ENCODE results near the gene ZMYM3.
A peak's percentile ranks its signal among the peaks of the same experiment; 100 is the strongest.
"Not testable (repeated sequence)": the region's sequence is repeated elsewhere in the genome, so short reads cannot be mapped to it uniquely, and the experiment has no call there.

ZMYM3 gene

DNA sequence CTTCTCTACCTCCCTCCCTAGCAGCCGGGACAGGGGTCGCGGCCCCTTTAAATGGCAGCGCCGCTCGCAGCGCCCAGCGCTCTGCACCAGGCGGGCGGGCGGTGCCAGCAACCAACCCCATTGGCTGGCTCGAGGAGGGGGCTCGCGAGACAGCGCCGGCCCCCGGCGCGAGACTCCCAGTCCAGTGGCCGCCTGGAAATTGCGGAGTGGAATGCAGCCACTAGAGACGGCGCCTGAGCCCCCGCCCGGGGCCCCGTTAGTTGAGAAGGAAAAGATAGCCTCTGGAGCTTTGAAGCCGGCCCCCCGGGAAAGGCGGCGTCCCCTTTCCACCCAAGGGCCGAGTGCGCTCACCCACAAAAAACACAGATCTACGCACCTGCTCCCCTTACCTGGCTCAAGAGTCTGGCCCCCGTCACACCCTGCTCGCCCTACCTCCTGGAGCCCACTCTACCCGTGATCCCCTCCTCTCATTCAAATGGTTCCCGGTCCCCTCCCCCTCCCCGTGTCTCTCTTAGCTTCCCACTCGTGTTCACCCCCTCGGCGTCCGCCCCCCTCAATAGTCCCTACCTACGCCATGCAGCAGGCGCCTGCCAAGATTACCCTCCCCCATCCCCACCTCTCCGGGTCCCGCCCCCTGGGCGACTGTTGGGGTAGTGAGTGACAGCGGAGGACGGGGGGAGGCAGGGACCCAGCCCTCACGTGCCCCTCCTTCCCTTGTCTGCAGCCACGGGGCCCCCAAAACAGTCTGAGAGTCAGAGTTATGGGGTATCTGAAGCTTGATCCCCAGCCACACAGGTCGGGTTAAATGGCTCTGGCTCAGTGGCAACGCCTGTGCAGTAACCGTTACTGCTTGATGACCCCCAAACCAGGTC is at the start of gene ZMYM3:
Gene ZMYM3, minus strand, starts transcription at position 49 of the 872 bp plus-strand sequence. CDS start 885 bp downstream, outside the sequence.
- Mint-ChIP-seq H3K4me1 (peaks cover 15% of the 10 kb centered on the region), H3K4me3 (peak within 1 kb of the TSS; percentile 99), H3K27ac (peak within 1 kb of the TSS; percentile 95), H3K27me3 (no peaks in the 10 kb centered on the region), H3K36me3 (peaks cover 3% of the 10 kb centered on the region), H3K9me3 (no peaks in the 10 kb centered on the region)
- ATAC-seq (ENCODE audit: low read depth) (peak; percentile 85), DNase-seq (ENCODE audit: low spot score in 2 of 2) (peak; percentile 58 to 66)

GRCh38 chrX:71302461-71303213 is 48.7 kb upstream of the ZMYM3 start:
- H3K27ac Mint-ChIP-seq: no peak overlapping the region
- H3K36me3 Mint-ChIP-seq: peaks cover 9% of the 10 kb centered on the region
- H3K9me3 Mint-ChIP-seq: no peaks in the 10 kb centered on the region
- no peak for ATAC-seq (ENCODE audit: low read depth)
- H3K4me3 Mint-ChIP-seq: no peak overlapping the region
- no peaks in the 10 kb centered on the region for H3K27me3 Mint-ChIP-seq
- DNase-seq (ENCODE audit: low spot score in 2 of 2): no peak
- no peaks in the 10 kb centered on the region for H3K4me1 Mint-ChIP-seq

- Mint-ChIP-seq H3K4me3 (no peak within 1 kb of the TSS), H3K36me3 (peaks cover 9% of the 10 kb centered on the region), H3K27me3 (no peaks in the 10 kb centered on the region), H3K4me1 (no peaks in the 10 kb centered on the region), H3K9me3 (no peaks in the 10 kb centered on the region), H3K27ac (no peak within 1 kb of the TSS)
- no peak for ATAC-seq (ENCODE audit: low read depth)
- DNase-seq (ENCODE audit: low spot score in 2 of 2): no peak
These were observed 47.4 kb upstream of the ZMYM3 start, which contains the start of gene ITGB1BP2 for GRCh38 chrX:71301195-71301924. Gene ITGB1BP2 (plus strand): TSS chrX:71301750. CDS start chrX:71301807, 57 bp downstream.

- not testable (repeated sequence) for ATAC-seq (ENCODE audit: low read depth); H3K27me3 Mint-ChIP-seq; H3K36me3 Mint-ChIP-seq; DNase-seq (ENCODE audit: low spot score in 2 of 2); H3K4me3 Mint-ChIP-seq; H3K27ac Mint-ChIP-seq; H3K4me1 Mint-ChIP-seq; H3K9me3 Mint-ChIP-seq
These were observed 46.6 kb upstream of the ZMYM3 start for GRCh38 chrX:71300495-71300894.

- not testable (repeated sequence) for H3K27me3 Mint-ChIP-seq; H3K27ac Mint-ChIP-seq; ATAC-seq (ENCODE audit: low read depth); H3K4me3 Mint-ChIP-seq; DNase-seq (ENCODE audit: low spot score in 2 of 2); H3K36me3 Mint-ChIP-seq; H3K9me3 Mint-ChIP-seq; H3K4me1 Mint-ChIP-seq
These were observed 46.1 kb upstream of the ZMYM3 start for GRCh38 chrX:71300064-71300463.

DNA sequence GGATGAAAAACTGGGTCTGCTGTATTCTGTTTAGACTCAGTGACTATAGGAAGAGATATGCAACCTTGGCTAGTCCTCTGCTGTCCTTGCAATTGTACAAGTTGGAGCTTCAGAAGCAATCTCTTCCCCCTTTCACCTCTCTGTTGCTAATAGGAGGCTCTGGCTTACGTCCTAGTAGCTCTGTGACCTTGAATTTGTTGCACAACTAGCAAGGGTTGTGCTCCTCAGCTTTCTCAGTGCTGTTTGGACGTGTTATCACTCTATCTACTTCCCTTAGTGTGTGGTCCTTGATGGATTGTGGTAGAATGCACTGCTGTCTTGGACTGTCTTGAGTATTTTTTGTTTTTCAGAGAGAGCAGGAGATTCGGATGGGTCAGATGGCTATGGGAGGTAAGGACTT is 44.2 kb upstream of the ZMYM3 start:
- Mint-ChIP-seq H3K4me1 (no peaks in the 10 kb centered on the region), H3K27me3 (no peaks in the 10 kb centered on the region), H3K9me3 (no peaks in the 10 kb centered on the region), H3K4me3 (no peak overlapping the region), H3K36me3 (peaks cover 12% of the 10 kb centered on the region), H3K27ac (no peak overlapping the region)
- DNase-seq (ENCODE audit: low spot score in 2 of 2) (no peak), ATAC-seq (ENCODE audit: low read depth) (no peak)

DNA sequence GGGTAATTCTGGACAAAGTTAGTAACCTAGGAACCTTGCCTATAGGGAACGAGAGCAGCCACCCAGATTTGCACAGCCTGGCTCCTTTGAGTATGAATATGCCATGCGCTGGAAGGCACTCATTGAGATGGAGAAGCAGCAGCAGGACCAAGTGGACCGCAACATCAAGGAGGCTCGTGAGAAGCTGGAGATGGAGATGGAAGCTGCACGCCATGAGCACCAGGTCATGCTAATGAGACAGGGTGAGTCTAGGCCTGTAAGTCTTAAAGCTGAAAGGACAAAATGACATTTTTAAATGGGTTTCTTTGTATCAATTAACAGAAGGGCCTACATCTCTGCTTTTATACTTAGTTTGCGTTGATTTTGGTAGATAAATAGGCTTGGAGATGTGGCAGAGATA is 42.9 kb upstream of the ZMYM3 start:
- no peaks in the 10 kb centered on the region for H3K27me3 Mint-ChIP-seq
- H3K9me3 Mint-ChIP-seq: no peaks in the 10 kb centered on the region
- H3K36me3 Mint-ChIP-seq: peaks cover 10% of the 10 kb centered on the region
- no peak overlapping the region for H3K27ac Mint-ChIP-seq
- no peaks in the 10 kb centered on the region for H3K4me1 Mint-ChIP-seq
- DNase-seq (ENCODE audit: low spot score in 2 of 2) (no peak), ATAC-seq (ENCODE audit: low read depth) (no peak)
- no peak overlapping the region for H3K4me3 Mint-ChIP-seq

DNA sequence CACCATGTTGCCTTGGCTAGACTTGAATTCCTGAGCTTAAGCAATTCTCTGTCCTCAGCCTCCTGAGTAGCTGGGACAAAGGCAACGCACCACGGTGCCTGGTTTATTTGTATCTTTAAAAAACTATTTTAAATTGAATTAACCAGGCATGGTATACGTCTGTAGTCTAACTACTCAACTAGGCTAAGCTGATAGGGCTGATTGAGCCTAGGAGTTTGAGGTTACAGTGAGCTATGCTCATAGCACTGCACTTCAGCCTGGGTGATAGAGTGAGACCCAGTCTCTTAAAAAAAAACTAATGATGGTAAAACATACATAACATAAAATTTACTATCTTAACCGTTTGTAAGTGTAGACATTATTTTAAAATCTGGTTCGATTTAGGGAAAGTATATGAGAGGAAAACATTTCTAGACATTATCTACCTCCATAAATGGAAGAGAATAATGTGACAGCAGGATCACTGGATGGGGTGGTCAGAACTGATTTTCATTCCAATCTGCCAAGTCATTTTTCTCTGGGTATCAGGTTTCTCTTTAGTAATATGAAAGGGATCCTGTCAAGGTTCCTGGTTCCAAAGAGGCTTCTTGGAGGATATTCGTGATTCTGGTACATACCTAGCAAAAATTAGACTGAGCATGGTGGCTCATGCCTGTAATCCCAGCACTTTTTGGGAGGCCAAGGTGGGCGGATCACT is 38.9 kb upstream of the ZMYM3 start:
- Mint-ChIP-seq H3K36me3 (peaks cover 13% of the 10 kb centered on the region), H3K27ac (no peak overlapping the region)

GRCh38 chrX:71291381-71291780 is 37.4 kb upstream of the ZMYM3 start:
- Mint-ChIP-seq H3K27ac (no peak overlapping the region), H3K27me3 (no peaks in the 10 kb centered on the region), H3K36me3 (peaks cover 13% of the 10 kb centered on the region), H3K4me3 (no peak overlapping the region), H3K9me3 (no peaks in the 10 kb centered on the region), H3K4me1 (peaks cover 2% of the 10 kb centered on the region)
- DNase-seq (ENCODE audit: low spot score in 2 of 2) (no peak), ATAC-seq (ENCODE audit: low read depth) (no peak)

More for the DNA sequence above, 38.9 kb upstream of the ZMYM3 start:
- H3K27me3 Mint-ChIP-seq: no peaks in the 10 kb centered on the region
- no peak overlapping the region for H3K4me3 Mint-ChIP-seq
- peaks cover 2% of the 10 kb centered on the region for H3K4me1 Mint-ChIP-seq
- DNase-seq (ENCODE audit: low spot score in 2 of 2) (no peak), ATAC-seq (ENCODE audit: low read depth) (no peak)
- H3K9me3 Mint-ChIP-seq: no peaks in the 10 kb centered on the region

GRCh38 chrX:71285929-71286328 is 32.0 kb upstream of the ZMYM3 start:
- DNase-seq (ENCODE audit: low spot score in 2 of 2) (no peak), ATAC-seq (ENCODE audit: low read depth) (no peak)
- Mint-ChIP-seq H3K27me3 (no peaks in the 10 kb centered on the region), H3K27ac (peak overlapping the region; percentile 60), H3K36me3 (peaks cover 1% of the 10 kb centered on the region), H3K4me3 (no peak overlapping the region), H3K9me3 (no peaks in the 10 kb centered on the region), H3K4me1 (peaks cover 9% of the 10 kb centered on the region)

DNA sequence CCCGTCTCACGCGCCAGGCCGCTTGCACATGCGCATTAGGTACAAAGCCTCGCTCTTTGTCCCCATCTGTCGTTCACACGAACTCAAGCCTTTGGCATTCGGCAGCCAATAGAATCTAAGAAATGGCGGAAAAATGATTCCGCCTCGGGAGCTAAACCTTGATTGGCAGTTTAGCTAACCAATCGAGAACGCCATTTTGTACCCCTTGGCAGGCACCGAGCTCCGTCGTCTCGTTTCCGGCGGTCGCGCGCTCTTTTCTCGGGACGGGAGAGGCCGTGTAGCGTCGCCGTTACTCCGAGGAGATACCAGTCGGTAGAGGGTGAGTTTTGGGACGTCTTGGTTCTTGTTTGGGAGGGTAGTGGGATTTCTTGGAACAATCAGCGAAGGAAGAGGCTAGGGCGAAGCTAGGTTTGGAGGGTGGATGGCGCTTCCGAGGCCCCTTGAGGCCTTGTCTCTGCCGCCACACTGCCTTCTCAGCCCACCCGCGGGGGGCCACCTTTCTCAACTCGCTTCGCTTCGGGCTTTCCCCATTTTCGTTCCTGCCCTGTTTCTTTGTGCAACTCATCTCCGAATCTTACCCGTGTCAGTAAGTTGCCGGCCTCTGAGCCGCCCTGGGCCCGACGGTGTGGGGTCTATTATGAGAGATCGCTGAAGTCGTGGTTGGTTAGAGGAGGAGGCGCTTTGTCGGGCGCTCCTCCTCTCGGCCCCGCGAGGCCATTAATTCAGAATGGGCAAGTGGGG is 29.6 kb upstream of the ZMYM3 start, which contains the start of gene NONO:
Gene NONO, plus strand, starts transcription at position 233 of the 741 bp plus-strand sequence. CDS start 7,003 bp downstream, outside the sequence.
- ATAC-seq (ENCODE audit: low read depth): peak; percentile 83
- peak within 1 kb of the TSS; percentile 99 for H3K27ac Mint-ChIP-seq

DNA sequence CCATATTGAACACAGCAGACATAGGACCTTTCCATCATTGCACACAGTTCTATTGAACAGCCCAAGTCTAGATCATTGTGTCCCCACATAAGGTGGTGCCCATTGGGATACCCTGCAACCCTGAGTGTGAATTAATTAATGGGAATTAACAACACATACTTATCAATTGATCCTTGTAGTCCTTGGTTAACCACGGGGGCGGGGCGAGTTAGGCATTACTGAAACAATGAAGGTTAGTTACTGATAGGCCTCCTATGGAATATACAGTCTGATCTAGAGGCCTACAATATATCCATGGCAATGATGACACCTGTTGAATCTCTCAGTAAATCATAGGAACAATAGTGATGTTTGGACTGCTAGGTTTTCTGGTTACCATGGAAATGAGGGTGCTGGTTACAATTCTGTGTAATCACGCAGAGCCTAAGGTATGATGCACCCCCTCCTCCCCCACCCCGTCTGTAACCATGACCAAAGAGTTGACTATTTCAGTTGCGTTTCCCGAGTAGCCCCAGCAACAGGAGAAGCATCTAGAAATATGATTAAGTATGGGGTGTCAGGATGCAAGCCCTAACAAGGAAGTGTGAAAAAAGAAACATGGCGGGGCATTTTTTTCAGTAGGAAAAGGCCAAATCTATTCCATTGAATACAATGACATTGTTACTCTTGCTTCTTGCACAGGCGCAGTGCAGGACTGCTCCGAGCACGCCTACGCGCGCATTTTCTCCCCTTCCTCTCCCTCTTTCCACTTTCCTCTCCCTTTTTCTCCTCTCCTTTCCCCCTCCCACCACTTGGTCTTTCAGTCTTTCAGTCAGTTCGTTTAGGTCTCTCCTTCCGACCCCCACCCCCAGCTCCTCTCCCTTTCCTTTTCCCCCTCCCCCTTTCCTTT is 28.8 kb upstream of the ZMYM3 start:
- no peak for DNase-seq (ENCODE audit: low spot score in 2 of 2)
- H3K36me3 Mint-ChIP-seq: no peaks in the 10 kb centered on the region
- H3K4me3 Mint-ChIP-seq: peak overlapping the region; percentile 95
- H3K9me3 Mint-ChIP-seq: no peaks in the 10 kb centered on the region
- H3K27ac Mint-ChIP-seq: peak overlapping the region; percentile 99
- H3K4me1 Mint-ChIP-seq: peaks cover 7% of the 10 kb centered on the region
- H3K27me3 Mint-ChIP-seq: peaks cover 2% of the 10 kb centered on the region
- peak; percentile 34 for ATAC-seq (ENCODE audit: low read depth)

More for the DNA sequence above, 29.6 kb upstream of the ZMYM3 start, which contains the start of gene NONO:
- Mint-ChIP-seq H3K27me3 (peaks cover 2% of the 10 kb centered on the region), H3K4me1 (peaks cover 7% of the 10 kb centered on the region), H3K4me3 (peak within 1 kb of the TSS; percentile 95), H3K9me3 (no peaks in the 10 kb centered on the region), H3K36me3 (no peaks in the 10 kb centered on the region)
- peak; percentile 67 to 83 for DNase-seq (ENCODE audit: low spot score in 2 of 2)

Measured in memory B cell (primary cell).